ENCODE results near the gene TVP23A. TPM values are rescaled to one million over a fixed set of nuclear protein-coding genes. Genes with fewer than 3 reads are reported as not detected.

The TVP23A gene
- total RNA-seq, 4 donors from 2014 or later = 1.1 to 3.3 TPM; not detected in 2

GRCh38 chr16:10729104-10730048 lies 89.2 kb downstream of the TVP23A start:
- no peak for TF ChIP-seq POLR2A (IDR thresholded peaks at IDR 0.05)
- TF ChIP-seq, protein P1, sequence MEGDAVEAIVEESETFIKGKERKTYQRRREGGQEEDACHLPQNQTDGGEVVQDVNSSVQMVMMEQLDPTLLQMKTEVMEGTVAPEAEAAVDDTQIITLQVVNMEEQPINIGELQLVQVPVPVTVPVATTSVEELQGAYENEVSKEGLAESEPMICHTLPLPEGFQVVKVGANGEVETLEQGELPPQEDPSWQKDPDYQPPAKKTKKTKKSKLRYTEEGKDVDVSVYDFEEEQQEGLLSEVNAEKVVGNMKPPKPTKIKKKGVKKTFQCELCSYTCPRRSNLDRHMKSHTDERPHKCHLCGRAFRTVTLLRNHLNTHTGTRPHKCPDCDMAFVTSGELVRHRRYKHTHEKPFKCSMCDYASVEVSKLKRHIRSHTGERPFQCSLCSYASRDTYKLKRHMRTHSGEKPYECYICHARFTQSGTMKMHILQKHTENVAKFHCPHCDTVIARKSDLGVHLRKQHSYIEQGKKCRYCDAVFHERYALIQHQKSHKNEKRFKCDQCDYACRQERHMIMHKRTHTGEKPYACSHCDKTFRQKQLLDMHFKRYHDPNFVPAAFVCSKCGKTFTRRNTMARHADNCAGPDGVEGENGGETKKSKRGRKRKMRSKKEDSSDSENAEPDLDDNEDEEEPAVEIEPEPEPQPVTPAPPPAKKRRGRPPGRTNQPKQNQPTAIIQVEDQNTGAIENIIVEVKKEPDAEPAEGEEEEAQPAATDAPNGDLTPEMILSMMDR (IDR thresholded peaks at IDR 0.05) = peak in 3 of 6 experiments; percentile 2 to 18 (median 4)

DNA sequence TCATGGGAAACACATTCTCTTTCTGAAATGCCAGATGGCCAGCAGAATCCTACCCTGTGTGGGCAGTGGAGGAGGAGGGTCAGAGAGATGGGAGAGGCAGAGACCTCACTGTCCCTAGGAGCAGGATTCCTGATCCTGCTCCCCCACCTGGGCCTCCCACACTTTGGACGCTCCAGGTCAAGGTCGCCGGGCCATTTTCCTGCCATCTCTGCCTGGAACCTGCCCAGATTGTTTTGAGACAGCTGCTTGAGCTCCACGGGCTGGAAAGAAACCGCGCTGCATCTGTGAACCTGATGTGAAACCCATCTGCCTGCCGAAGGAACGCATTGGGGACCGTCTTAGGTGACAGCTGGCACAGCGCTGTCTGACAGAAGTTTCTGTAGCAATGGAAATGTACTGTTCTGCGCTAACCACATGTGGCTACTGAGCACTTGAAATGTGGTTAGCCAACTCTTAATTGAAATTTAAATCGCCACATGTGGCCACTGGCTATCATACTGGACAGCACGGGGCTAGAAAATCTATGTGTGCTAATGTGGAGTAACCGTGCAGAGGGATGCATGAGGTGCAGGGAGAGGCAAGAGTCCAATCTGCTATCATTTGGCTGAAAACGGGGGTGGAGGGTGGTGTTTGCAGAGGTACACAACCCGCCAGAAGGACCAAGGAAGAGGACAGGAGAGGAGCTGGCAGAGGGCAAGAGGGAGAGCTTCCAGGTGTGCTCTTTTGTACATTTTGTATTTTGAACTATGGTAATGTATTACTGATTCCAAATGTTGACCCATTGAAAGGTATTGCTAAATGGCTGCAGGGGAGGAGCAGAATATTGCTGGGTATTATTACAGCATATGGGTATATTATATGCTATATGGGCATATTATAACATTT lies 90.3 kb downstream of the TVP23A start:
- H3K27me3 ChIP-seq = no peaks in the 10 kb centered on the region
- H3K9me3 ChIP-seq = no peaks in the 10 kb centered on the region
- no peak for DNase-seq
- H3K4me3 ChIP-seq = no peak overlapping the region
- H3K4me1 ChIP-seq = no peaks in the 10 kb centered on the region
- H3K36me3 ChIP-seq = no peaks in the 10 kb centered on the region
- no peak overlapping the region for H3K27ac ChIP-seq
- TF ChIP-seq POLR2A (IDR thresholded peaks at IDR 0.05) = no peak
- TF ChIP-seq, protein P1 (IDR thresholded peaks at IDR 0.05) = no peak

More at GRCh38 chr16:10729104-10730048, 89.2 kb downstream of the TVP23A start:
- Histone ChIP-seq H3K4me1 (no peaks in the 10 kb centered on the region), H3K27me3 (no peaks in the 10 kb centered on the region), H3K36me3 (no peaks in the 10 kb centered on the region), H3K9me3 (no peaks in the 10 kb centered on the region), H3K4me3 (no peak overlapping the region), H3K27ac (no peak overlapping the region)
- no peak for DNase-seq

Small RNA genes lying within 50 kb of the gene (small RNA-seq; reads per million reads assigned to genes)
- 0 reads per million in 2 donors for gene MTND4LP24
- 0 reads per million in 2 donors for gene MTND6P33

Other genes with a start within 250 kb of the TVP23A start
- 10 to 100 TPM; 20.8 to 31.4 (median 27.5) TPM for gene EMP2, start 238.2 kb downstream of the TVP23A start, total RNA-seq
- gene TEKT5, start 123.9 kb downstream of the TVP23A start, total RNA-seq = 1 to 10 TPM in 1 of 4 donors, not detected in 3; 2.0 TPM
- 10 to 100 TPM; 18.9 to 31.4 (median 23.9) TPM for gene NUBP1, start 75.0 kb downstream of the TVP23A start, total RNA-seq
- 100 to 1,000 TPM in 1 of 4 donors, 10 to 100 TPM in 3; 27.7 to 107 (median 60.9) TPM for gene CIITA, start 58.4 kb upstream of the TVP23A start, total RNA-seq
- 10 to 100 TPM; 39.8 to 69.3 (median 60.9) TPM for gene DEXI, start 123.7 kb upstream of the TVP23A start, total RNA-seq
- 100 to 1,000 TPM in 1 of 4 donors, 10 to 100 TPM in 3; 37.8 to 139 (median 64.3) TPM for gene CLEC16A, start 125.8 kb upstream of the TVP23A start, total RNA-seq

All from Peyer's patch (tissue), 4 donors.